RPMI7951 (cell line): ENCODE measurements around the gene ADGRG4. TPM values are rescaled to one million over a fixed set of nuclear protein-coding genes. Genes with fewer than 3 reads are reported as not detected.
A peak's percentile ranks its signal among the peaks of the same experiment; 100 is the strongest.

ENCODE experiments used
- DNase-seq: peaks from one replicate; pipeline ENCODE4 v3.0.0-alpha.2; 2012; ENCODE audit warnings: low read depth
- total RNA-seq: library from RNA; depleted of rRNA; stranded (reverse); fragments of >200 nt; shearing (Covaris generic); gene quantifications from 2 replicates; pipeline ENCODE4 v1.2.3, GENCODE V29; 2014

Gene ADGRG4
- total RNA-seq, 1 experiment from 2014 or later = not detected

DNA sequence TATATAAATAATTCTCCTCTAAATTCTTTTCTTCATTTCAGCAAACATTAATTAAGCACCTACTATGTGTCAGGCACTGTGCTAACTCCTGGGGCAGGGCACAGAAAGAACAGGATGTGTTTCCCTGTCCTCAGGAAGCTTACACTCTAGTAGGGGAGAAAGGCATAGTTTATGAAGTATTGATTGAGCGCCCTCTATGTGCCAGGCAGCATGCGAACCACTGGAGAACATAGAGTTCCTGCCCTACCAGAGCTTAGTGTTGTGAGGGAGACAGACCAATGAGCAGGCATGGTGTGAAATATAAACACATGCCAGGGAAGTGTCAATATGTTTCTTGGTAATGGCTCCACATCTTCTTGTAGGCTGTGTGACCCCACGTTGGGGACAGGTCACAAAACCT lies 3.7 kb downstream of the ADGRG4 start:
- no peak for DNase-seq

- DNase-seq = no peak
Observed at GRCh38 chrX:136306182-136306581, 5.4 kb downstream of the ADGRG4 start.

DNA sequence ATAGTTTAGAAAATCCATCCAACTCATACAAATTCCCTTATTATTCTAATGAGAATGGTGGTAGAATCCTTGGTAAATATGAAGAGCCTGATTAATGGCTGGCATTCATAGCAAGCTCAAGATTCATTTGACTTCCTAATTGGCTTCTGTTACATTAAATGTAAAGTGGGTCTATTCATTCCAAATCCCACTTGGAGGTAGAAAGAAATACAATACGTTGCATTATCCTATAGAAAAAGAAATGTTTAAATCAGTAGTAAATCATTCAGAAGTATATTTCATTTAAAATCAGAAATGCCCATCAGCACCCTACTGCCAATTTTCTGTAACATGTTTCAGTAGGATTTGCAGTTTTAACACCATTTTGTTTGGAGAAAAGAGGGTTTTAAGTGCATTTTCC lies 6.7 kb downstream of the ADGRG4 start:
- no peak for DNase-seq

GRCh38 chrX:136310411-136310810 lies 9.6 kb downstream of the ADGRG4 start:
- DNase-seq = peak; percentile 65

DNA sequence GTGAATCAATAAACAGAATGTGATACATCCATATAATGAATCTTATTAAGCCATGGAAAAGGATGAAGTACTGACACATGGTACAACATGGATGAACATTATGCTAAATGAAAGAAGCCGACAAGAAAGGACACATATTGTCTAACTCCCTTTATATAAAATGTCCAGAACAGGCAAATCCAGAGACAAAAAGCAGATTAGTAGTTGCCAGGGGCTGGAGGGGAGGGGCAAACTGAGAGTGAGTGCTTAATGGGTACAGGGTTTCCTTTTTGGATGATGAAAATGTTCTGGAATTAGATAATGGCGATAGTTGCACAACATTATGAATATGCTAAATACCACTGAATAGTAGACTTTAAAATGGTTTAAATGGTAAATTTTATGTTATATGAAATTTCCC lies 17.4 kb downstream of the ADGRG4 start:
- no peak for DNase-seq

GRCh38 chrX:136318895-136319597 lies 18.3 kb downstream of the ADGRG4 start:
- no peak for DNase-seq

DNA sequence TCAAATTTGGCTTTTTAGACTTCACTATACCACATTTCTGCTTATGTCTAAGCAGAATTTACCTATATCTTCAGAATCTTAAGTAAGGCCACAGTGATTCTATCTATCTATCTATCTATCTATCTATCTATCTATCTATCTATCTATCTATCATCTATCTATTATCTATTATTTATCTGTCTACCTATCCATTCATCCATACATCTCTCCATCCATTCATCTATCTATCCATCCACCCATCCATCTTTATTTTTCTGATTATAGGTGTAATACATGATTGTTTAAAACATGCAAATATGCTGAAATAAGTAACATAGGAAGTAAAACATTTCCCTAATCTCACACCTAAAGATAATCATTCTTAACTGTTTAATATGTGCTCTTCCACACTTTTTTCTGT lies 18.8 kb downstream of the ADGRG4 start:
- no peak for DNase-seq

DNA sequence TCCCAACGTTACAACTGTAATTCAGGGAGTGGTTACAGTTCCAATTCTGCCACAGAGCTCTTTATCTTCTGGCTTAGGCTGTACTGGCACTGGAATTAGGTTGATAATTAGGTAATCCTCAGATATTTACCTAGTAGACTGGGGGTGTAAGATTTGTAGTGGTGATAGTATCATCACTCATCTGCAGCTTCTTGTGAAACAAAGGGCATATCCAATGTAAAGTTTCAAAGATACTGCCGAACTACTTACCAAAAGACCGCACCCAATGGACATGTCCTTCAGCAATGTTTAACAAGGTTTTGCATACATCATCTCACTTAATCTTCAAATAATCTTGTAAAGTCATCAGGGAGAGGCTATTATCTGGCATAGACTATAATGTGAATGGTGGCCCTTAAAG lies 20.8 kb downstream of the ADGRG4 start:
- no peak for DNase-seq

- DNase-seq = no peak
Observed at GRCh38 chrX:136322064-136322463, 21.3 kb downstream of the ADGRG4 start.

- peak; percentile 3 for DNase-seq
Observed at GRCh38 chrX:136325377-136325776, 24.6 kb downstream of the ADGRG4 start.

- DNase-seq = no peak
Observed at GRCh38 chrX:136328933-136329332, 28.2 kb downstream of the ADGRG4 start.

DNA sequence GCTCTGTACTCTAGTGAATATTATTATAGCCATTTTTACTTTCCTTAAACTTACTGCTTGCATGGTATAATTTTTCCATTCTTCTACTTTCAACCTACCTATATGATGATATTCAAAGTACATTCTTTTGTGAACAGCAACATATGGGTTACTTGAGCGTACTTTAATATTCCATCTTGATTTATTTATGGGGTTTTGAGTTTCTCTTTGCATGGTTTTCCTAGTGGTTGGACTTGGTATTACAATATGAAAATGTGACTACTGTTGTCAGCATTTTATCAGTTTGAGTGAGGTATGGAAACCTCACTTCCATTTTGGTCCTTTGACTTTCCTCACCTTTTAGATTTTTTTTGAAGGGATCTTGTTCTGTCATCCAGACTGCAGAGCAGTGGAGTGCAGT lies 35.9 kb downstream of the ADGRG4 start:
- DNase-seq = no peak

- no peak for DNase-seq
Observed at GRCh38 chrX:136339702-136340101, 38.9 kb downstream of the ADGRG4 start.

- DNase-seq = no peak
Observed at GRCh38 chrX:136344320-136344719, 43.6 kb downstream of the ADGRG4 start.

GRCh38 chrX:136346506-136346905 lies 45.7 kb downstream of the ADGRG4 start:
- no peak for DNase-seq

DNA sequence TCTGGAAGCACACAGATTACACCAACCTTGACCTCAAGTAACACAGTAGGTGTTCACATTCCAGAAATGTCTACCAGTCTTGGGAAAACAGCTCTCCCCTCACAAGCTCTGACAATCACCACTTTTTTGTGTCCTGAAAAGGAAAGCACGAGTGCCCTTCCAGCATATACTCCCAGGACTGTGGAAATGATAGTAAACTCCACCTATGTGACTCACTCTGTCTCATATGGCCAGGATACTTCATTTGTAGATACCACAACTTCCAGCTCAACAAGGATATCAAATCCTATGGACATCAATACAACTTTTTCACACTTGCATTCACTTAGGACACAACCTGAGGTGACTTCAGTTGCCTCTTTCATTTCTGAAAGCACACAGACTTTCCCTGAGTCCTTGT lies 46.9 kb downstream of the ADGRG4 start:
- DNase-seq = no peak

GRCh38 chrX:136353526-136354093 lies 52.8 kb downstream of the ADGRG4 start:
- peak; percentile 9 for DNase-seq

GRCh38 chrX:136354201-136354600 lies 53.4 kb downstream of the ADGRG4 start:
- no peak for DNase-seq

DNA sequence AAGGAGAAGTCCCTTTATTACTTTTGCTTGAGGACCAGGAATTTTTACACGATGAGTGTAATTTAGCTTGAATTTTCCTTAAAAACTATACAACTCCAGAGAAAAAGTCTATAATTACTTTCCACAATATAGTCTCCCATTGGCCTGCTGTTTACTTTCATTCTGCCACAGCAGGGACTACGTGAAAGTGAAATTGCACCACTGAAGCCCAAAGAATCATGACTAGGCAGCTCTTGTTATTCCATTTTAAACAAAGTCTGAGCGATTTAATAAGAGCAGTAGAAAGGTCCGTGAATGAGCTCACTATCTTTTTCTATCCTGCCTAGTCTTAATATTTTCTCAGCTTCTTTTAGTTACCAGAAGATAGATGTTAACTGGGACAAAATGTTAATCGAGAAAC lies 68.6 kb downstream of the ADGRG4 start:
- no peak for DNase-seq

GRCh38 chrX:136376713-136377112 lies 76.0 kb downstream of the ADGRG4 start:
- no peak for DNase-seq

DNA sequence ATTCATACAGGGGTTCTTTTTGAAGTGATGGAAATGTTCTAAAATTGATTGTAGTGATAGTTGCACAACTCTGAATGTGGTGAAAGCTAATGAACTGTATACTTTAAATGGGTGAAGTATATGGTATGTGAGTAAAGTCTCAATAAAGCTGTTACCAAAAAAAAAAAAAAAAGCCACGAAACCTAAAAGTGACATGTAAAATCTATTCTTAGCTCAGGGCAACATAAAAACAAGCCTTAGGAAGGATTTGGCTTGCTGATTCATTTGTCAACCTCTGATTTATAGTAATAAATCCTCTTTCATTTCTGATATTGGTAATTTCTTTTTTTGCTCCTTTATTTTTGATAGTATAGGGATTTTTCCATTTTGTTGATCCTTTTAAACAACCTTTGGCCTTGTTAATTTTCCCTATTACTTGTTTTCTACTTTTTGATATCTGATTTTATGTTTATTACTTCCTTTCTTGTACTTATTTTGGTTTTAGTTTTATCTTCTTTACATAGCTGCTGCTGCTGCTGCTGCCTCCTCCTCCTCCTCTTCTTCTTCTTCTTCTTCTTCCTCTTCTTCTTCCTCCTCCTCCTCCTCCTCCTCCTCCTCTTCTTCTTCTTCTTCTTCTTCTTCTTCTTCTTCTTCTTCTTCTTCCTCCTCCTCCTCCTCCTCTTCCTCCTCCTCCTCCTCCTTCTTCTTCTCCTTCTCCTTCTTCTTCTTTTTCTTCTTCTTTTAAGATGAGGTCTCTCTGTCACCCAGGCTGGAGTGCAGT lies 79.4 kb downstream of the ADGRG4 start:
- no peak for DNase-seq

GRCh38 chrX:136386173-136386572 lies 85.4 kb downstream of the ADGRG4 start:
- DNase-seq = no peak

DNA sequence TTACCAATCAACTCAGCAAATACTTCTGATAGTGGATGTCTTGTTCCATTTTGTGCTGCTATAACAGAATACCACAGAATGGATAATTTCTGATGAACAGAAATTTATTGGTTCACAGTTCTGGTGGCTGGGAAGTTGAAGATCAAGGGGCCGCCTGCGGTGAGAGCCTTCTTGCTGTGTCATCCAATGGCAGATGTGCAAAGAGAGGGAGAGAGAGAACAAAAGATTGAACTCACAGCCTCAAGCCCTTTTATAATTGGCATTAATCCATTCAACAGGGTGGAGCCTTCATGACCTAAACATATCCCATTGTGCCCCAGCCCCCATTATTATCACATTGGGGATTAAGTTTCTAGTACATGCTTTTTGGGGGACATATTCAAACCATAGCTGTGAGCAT lies 86.1 kb downstream of the ADGRG4 start:
- no peak for DNase-seq
